ENCODE data around the gene PCSK2. TPM values are rescaled to one million over a fixed set of nuclear protein-coding genes. Genes with fewer than 3 reads are reported as not detected.

The PCSK2 gene
- total RNA-seq, 4 donors from 2014 or later: 5.3 to 18.1 (median 10.9) TPM

GRCh38 chr20:17504898-17505635 is 278.2 kb downstream of the PCSK2 start:
- DNase-seq (ENCODE audit: low spot score in 2 of 2): peak; percentile 30 to 91
- 1% methylated on average over 20 to 30 of the region's 30 CpGs for WGBS, 2 donors
- H3K4me3 ChIP-seq (ENCODE audit: low read depth, poor library complexity, severe bottlenecking): no peak overlapping the region
- intact Hi-C loops (cut with DNase I; ENCODE audit: low total_unique reads): loop anchor here (5.0 to 10.0 kb wide), 2 partner anchors 112 to 390 kb away; no protein-coding TSS in a partner anchor
- TF ChIP-seq CTCF (IDR thresholded peaks at IDR 0.05) (no peak), POLR2A (IDR thresholded peaks at IDR 0.05) (no peak)

GRCh38 chr20:17505636-17506517 is 279.0 kb downstream of the PCSK2 start:
- intact Hi-C loops (cut with DNase I; ENCODE audit: low total_unique reads): loop anchor here (5.0 to 10.0 kb wide), 2 partner anchors 111 to 389 kb away; no protein-coding TSS in a partner anchor
- 61 to 66% methylated on average over 19 of the region's 19 CpGs for whole genome bisulfite sequencing, 2 donors
- H3K4me3 ChIP-seq (ENCODE audit: low read depth, poor library complexity, severe bottlenecking): no peak overlapping the region
- no peak for TF ChIP-seq CTCF (IDR thresholded peaks at IDR 0.05)
- peak in 1 of 2 donors; percentile 85 for DNase-seq (ENCODE audit: low spot score in 2 of 2)

- no peak overlapping the region for H3K4me3 ChIP-seq (ENCODE audit: low read depth, poor library complexity, severe bottlenecking)
- intact Hi-C loops (cut with DNase I; ENCODE audit: low total_unique reads): loop anchor here (5.0 to 10.0 kb wide), 2 partner anchors 110 to 388 kb away; no protein-coding TSS in a partner anchor
- no peak for TF ChIP-seq POLR2A (IDR thresholded peaks at IDR 0.05)
- no peak for TF ChIP-seq CTCF (IDR thresholded peaks at IDR 0.05)
- WGBS, 2 donors: 65 to 77% methylated on average over 2 of the region's 2 CpGs
- DNase-seq (ENCODE audit: low spot score in 2 of 2): no peak
Measured at GRCh38 chr20:17507032-17507431, 280.2 kb downstream of the PCSK2 start.

- WGBS, 2 donors: 90 to 93% methylated on average over 5 of the region's 5 CpGs
- intact Hi-C loops (cut with DNase I; ENCODE audit: low total_unique reads): loop anchor here (5.0 to 10.0 kb wide), 2 partner anchors 110 to 387 kb away; no protein-coding TSS in a partner anchor
Measured at GRCh38 chr20:17507531-17507930, 280.7 kb downstream of the PCSK2 start.

More at GRCh38 chr20:17507531-17507930, 280.7 kb downstream of the PCSK2 start:
- no peak for TF ChIP-seq POLR2A (IDR thresholded peaks at IDR 0.05)
- peak in 1 of 3 donors; percentile 17 for TF ChIP-seq CTCF (IDR thresholded peaks at IDR 0.05)
- DNase-seq (ENCODE audit: low spot score in 2 of 2): peak in 1 of 2 donors; percentile 72
- no peak overlapping the region for H3K4me3 ChIP-seq (ENCODE audit: low read depth, poor library complexity, severe bottlenecking)

All from lower leg skin (tissue), 4 donors.